ENCODE data around the gene TSPAN8.

GRCh38 chr12:71085575-71085974 is 72.2 kb downstream of the TSPAN8 start:
- TF ChIP-seq FOXM1 (IDR thresholded peaks at IDR 0.05; ENCODE audit: low read depth) (no peak), FOXM1 (CRISPR knock-in tag; IDR thresholded peaks at IDR 0.05; ENCODE audit: low read depth) (no peak), CHD4 (IDR thresholded peaks at IDR 0.05; ENCODE audit: insufficient read depth, insufficient replicate concordance, low read depth, low read length, poor library complexity, severe bottlenecking) (no peak), KAT7 (CRISPR knock-in tag; IDR thresholded peaks at IDR 0.05; ENCODE audit: borderline replicate concordance) (no peak), ZBTB1 (CRISPR knock-in tag; IDR thresholded peaks at IDR 0.05; ENCODE audit: borderline replicate concordance, low read depth) (no peak), TRIM24 (IDR thresholded peaks at IDR 0.05) (no peak), EZH2 (IDR thresholded peaks at IDR 0.05; ENCODE audit: borderline replicate concordance, low read depth, low read length) (no peak), ZNF695 (CRISPR knock-in tag; IDR thresholded peaks at IDR 0.05) (no peak), ESRRA (IDR thresholded peaks at IDR 0.05; ENCODE audit: borderline replicate concordance, low read depth) (no peak), MIER1 (IDR thresholded peaks at IDR 0.05; ENCODE audit: low read depth) (no peak), CTCF (IDR thresholded peaks at IDR 0.05 in 2 of 3, conservative IDR thresholded peaks at IDR 0.05 in 1 of 3; ENCODE audit: insufficient read depth in 2 of 3, low read depth in 1 of 3, low read length in 3 of 3) (no peak)
